ENCODE results near the gene PAX2. TPM values are rescaled to one million over a fixed set of nuclear protein-coding genes. Genes with fewer than 3 reads are reported as not detected.

PAX2 gene
- polyA plus RNA-seq, 2 donors, result not detected

GRCh38 chr10:100769481-100769880 lies 24.1 kb downstream of the PAX2 start:
- H3K36me3 ChIP-seq (ENCODE audit: control insufficient read depth in 2 of 2, insufficient read depth in 2 of 2, low read length in 1 of 2), result no peaks in the 10 kb centered on the region
- no peak overlapping the region for H3K27ac ChIP-seq (ENCODE audit: low read depth in 2 of 2, low read length in 1 of 2)
- H3K27me3 ChIP-seq (ENCODE audit: control insufficient read depth in 1 of 2, insufficient read depth in 2 of 2, low read length in 2 of 2), result no peaks in the 10 kb centered on the region
- WGBS, 2 donors, result 85 to 87% methylated on average over 2 of the region's 2 CpGs
- no peaks in the 10 kb centered on the region for H3K9me3 ChIP-seq (ENCODE audit: control insufficient read depth in 2 of 2, insufficient read depth in 1 of 2, low read depth in 1 of 2, low read length in 1 of 2)
- no peak overlapping the region for H3K4me3 ChIP-seq (ENCODE audit: low read depth in 1 of 2, low read length in 2 of 2)
- H3K4me1 ChIP-seq (ENCODE audit: control insufficient read depth in 2 of 2, insufficient read depth in 2 of 2, low read length in 1 of 2), result no peaks in the 10 kb centered on the region

GRCh38 chr10:100773646-100774045 lies 28.3 kb downstream of the PAX2 start:
- no peaks in the 10 kb centered on the region for H3K9me3 ChIP-seq (ENCODE audit: control insufficient read depth in 2 of 2, insufficient read depth in 1 of 2, low read depth in 1 of 2, low read length in 1 of 2)
- no peaks in the 10 kb centered on the region for H3K4me1 ChIP-seq (ENCODE audit: control insufficient read depth in 2 of 2, insufficient read depth in 2 of 2, low read length in 1 of 2)
- peaks cover 0 to 2% of the 10 kb centered on the region in 2 donors for H3K27me3 ChIP-seq (ENCODE audit: control insufficient read depth in 1 of 2, insufficient read depth in 2 of 2, low read length in 2 of 2)
- no peaks in the 10 kb centered on the region for H3K36me3 ChIP-seq (ENCODE audit: control insufficient read depth in 2 of 2, insufficient read depth in 2 of 2, low read length in 1 of 2)
- no peak overlapping the region for H3K4me3 ChIP-seq (ENCODE audit: low read depth in 1 of 2, low read length in 2 of 2)
- WGBS, 2 donors, result 67 to 79% methylated on average over 4 of the region's 4 CpGs
- no peak overlapping the region for H3K27ac ChIP-seq (ENCODE audit: low read depth in 2 of 2, low read length in 1 of 2)

GRCh38 chr10:100774223-100774622 lies 28.8 kb downstream of the PAX2 start:
- 77 to 82% methylated on average over 8 of the region's 8 CpGs for WGBS, 2 donors
- H3K36me3 ChIP-seq (ENCODE audit: control insufficient read depth in 2 of 2, insufficient read depth in 2 of 2, low read length in 1 of 2), result no peaks in the 10 kb centered on the region
- no peak overlapping the region for H3K4me3 ChIP-seq (ENCODE audit: low read depth in 1 of 2, low read length in 2 of 2)
- H3K27me3 ChIP-seq (ENCODE audit: control insufficient read depth in 1 of 2, insufficient read depth in 2 of 2, low read length in 2 of 2), result peaks cover 0 to 2% of the 10 kb centered on the region in 2 donors
- H3K9me3 ChIP-seq (ENCODE audit: control insufficient read depth in 2 of 2, insufficient read depth in 1 of 2, low read depth in 1 of 2, low read length in 1 of 2), result no peaks in the 10 kb centered on the region
- no peak overlapping the region for H3K27ac ChIP-seq (ENCODE audit: low read depth in 2 of 2, low read length in 1 of 2)
- no peaks in the 10 kb centered on the region for H3K4me1 ChIP-seq (ENCODE audit: control insufficient read depth in 2 of 2, insufficient read depth in 2 of 2, low read length in 1 of 2)

GRCh38 chr10:100774876-100775275 lies 29.5 kb downstream of the PAX2 start:
- Histone ChIP-seq H3K4me1 (ENCODE audit: control insufficient read depth in 2 of 2, insufficient read depth in 2 of 2, low read length in 1 of 2) (no peaks in the 10 kb centered on the region), H3K36me3 (ENCODE audit: control insufficient read depth in 2 of 2, insufficient read depth in 2 of 2, low read length in 1 of 2) (no peaks in the 10 kb centered on the region), H3K9me3 (ENCODE audit: control insufficient read depth in 2 of 2, insufficient read depth in 1 of 2, low read depth in 1 of 2, low read length in 1 of 2) (no peaks in the 10 kb centered on the region), H3K27me3 (ENCODE audit: control insufficient read depth in 1 of 2, insufficient read depth in 2 of 2, low read length in 2 of 2) (peaks cover 0 to 2% of the 10 kb centered on the region in 2 donors), H3K27ac (ENCODE audit: low read depth in 2 of 2, low read length in 1 of 2) (no peak overlapping the region), H3K4me3 (ENCODE audit: low read depth in 1 of 2, low read length in 2 of 2) (no peak overlapping the region)
- WGBS, 2 donors, result 54 to 67% methylated on average over 6 of the region's 6 CpGs

GRCh38 chr10:100775386-100775785 lies 30.0 kb downstream of the PAX2 start:
- peaks cover 0 to 2% of the 10 kb centered on the region in 2 donors for H3K9me3 ChIP-seq (ENCODE audit: control insufficient read depth in 2 of 2, insufficient read depth in 1 of 2, low read depth in 1 of 2, low read length in 1 of 2)
- no peak overlapping the region for H3K4me3 ChIP-seq (ENCODE audit: low read depth in 1 of 2, low read length in 2 of 2)
- H3K27me3 ChIP-seq (ENCODE audit: control insufficient read depth in 1 of 2, insufficient read depth in 2 of 2, low read length in 2 of 2), result peaks cover 0 to 2% of the 10 kb centered on the region in 2 donors
- 42 to 53% methylated on average over 5 of the region's 5 CpGs for WGBS, 2 donors
- H3K4me1 ChIP-seq (ENCODE audit: control insufficient read depth in 2 of 2, insufficient read depth in 2 of 2, low read length in 1 of 2), result no peaks in the 10 kb centered on the region
- no peak overlapping the region for H3K27ac ChIP-seq (ENCODE audit: low read depth in 2 of 2, low read length in 1 of 2)
- no peaks in the 10 kb centered on the region for H3K36me3 ChIP-seq (ENCODE audit: control insufficient read depth in 2 of 2, insufficient read depth in 2 of 2, low read length in 1 of 2)

- Histone ChIP-seq H3K9me3 (ENCODE audit: control insufficient read depth in 2 of 2, insufficient read depth in 1 of 2, low read depth in 1 of 2, low read length in 1 of 2) (peaks cover 0 to 2% of the 10 kb centered on the region in 2 donors), H3K27ac (ENCODE audit: low read depth in 2 of 2, low read length in 1 of 2) (no peak overlapping the region), H3K4me1 (ENCODE audit: control insufficient read depth in 2 of 2, insufficient read depth in 2 of 2, low read length in 1 of 2) (no peaks in the 10 kb centered on the region), H3K27me3 (ENCODE audit: control insufficient read depth in 1 of 2, insufficient read depth in 2 of 2, low read length in 2 of 2) (peaks cover 0 to 2% of the 10 kb centered on the region in 2 donors), H3K36me3 (ENCODE audit: control insufficient read depth in 2 of 2, insufficient read depth in 2 of 2, low read length in 1 of 2) (no peaks in the 10 kb centered on the region), H3K4me3 (ENCODE audit: low read depth in 1 of 2, low read length in 2 of 2) (no peak overlapping the region)
- WGBS, 2 donors, result 69 to 77% methylated on average over 4 of the region's 4 CpGs
Observed at GRCh38 chr10:100775871-100776270, 30.5 kb downstream of the PAX2 start.

GRCh38 chr10:100776671-100777070 lies 31.3 kb downstream of the PAX2 start:
- Histone ChIP-seq H3K36me3 (ENCODE audit: control insufficient read depth in 2 of 2, insufficient read depth in 2 of 2, low read length in 1 of 2) (no peaks in the 10 kb centered on the region), H3K4me3 (ENCODE audit: low read depth in 1 of 2, low read length in 2 of 2) (no peak overlapping the region), H3K9me3 (ENCODE audit: control insufficient read depth in 2 of 2, insufficient read depth in 1 of 2, low read depth in 1 of 2, low read length in 1 of 2) (peaks cover 0 to 2% of the 10 kb centered on the region in 2 donors), H3K4me1 (ENCODE audit: control insufficient read depth in 2 of 2, insufficient read depth in 2 of 2, low read length in 1 of 2) (no peaks in the 10 kb centered on the region), H3K27me3 (ENCODE audit: control insufficient read depth in 1 of 2, insufficient read depth in 2 of 2, low read length in 2 of 2) (peaks cover 0 to 2% of the 10 kb centered on the region in 2 donors), H3K27ac (ENCODE audit: low read depth in 2 of 2, low read length in 1 of 2) (no peak overlapping the region)
- WGBS, 2 donors, result 45 to 93% methylated on average over 1 of the region's 1 CpG

GRCh38 chr10:100779329-100779728 lies 33.9 kb downstream of the PAX2 start:
- Histone ChIP-seq H3K27ac (ENCODE audit: low read depth in 2 of 2, low read length in 1 of 2) (no peak overlapping the region), H3K4me3 (ENCODE audit: low read depth in 1 of 2, low read length in 2 of 2) (no peak overlapping the region), H3K9me3 (ENCODE audit: control insufficient read depth in 2 of 2, insufficient read depth in 1 of 2, low read depth in 1 of 2, low read length in 1 of 2) (peaks cover 0 to 2% of the 10 kb centered on the region in 2 donors), H3K36me3 (ENCODE audit: control insufficient read depth in 2 of 2, insufficient read depth in 2 of 2, low read length in 1 of 2) (no peaks in the 10 kb centered on the region), H3K27me3 (ENCODE audit: control insufficient read depth in 1 of 2, insufficient read depth in 2 of 2, low read length in 2 of 2) (peaks cover 0 to 2% of the 10 kb centered on the region in 2 donors), H3K4me1 (ENCODE audit: control insufficient read depth in 2 of 2, insufficient read depth in 2 of 2, low read length in 1 of 2) (no peaks in the 10 kb centered on the region)
- WGBS, 2 donors, result 75 to 76% methylated on average over 9 of the region's 9 CpGs

GRCh38 chr10:100780324-100780723 lies 34.9 kb downstream of the PAX2 start:
- H3K4me3 ChIP-seq (ENCODE audit: low read depth in 1 of 2, low read length in 2 of 2), result no peak overlapping the region
- H3K36me3 ChIP-seq (ENCODE audit: control insufficient read depth in 2 of 2, insufficient read depth in 2 of 2, low read length in 1 of 2), result no peaks in the 10 kb centered on the region
- peaks cover 0 to 2% of the 10 kb centered on the region in 2 donors for H3K9me3 ChIP-seq (ENCODE audit: control insufficient read depth in 2 of 2, insufficient read depth in 1 of 2, low read depth in 1 of 2, low read length in 1 of 2)
- WGBS, 2 donors, result 54 to 74% methylated on average over 2 of the region's 2 CpGs
- no peak overlapping the region for H3K27ac ChIP-seq (ENCODE audit: low read depth in 2 of 2, low read length in 1 of 2)
- H3K27me3 ChIP-seq (ENCODE audit: control insufficient read depth in 1 of 2, insufficient read depth in 2 of 2, low read length in 2 of 2), result peaks cover 0 to 2% of the 10 kb centered on the region in 2 donors
- H3K4me1 ChIP-seq (ENCODE audit: control insufficient read depth in 2 of 2, insufficient read depth in 2 of 2, low read length in 1 of 2), result no peaks in the 10 kb centered on the region

- WGBS, 2 donors, result 62 to 67% methylated on average over 11 of the region's 11 CpGs
- Histone ChIP-seq H3K9me3 (ENCODE audit: control insufficient read depth in 2 of 2, insufficient read depth in 1 of 2, low read depth in 1 of 2, low read length in 1 of 2) (peaks cover 0 to 2% of the 10 kb centered on the region in 2 donors), H3K27me3 (ENCODE audit: control insufficient read depth in 1 of 2, insufficient read depth in 2 of 2, low read length in 2 of 2) (no peaks in the 10 kb centered on the region), H3K27ac (ENCODE audit: low read depth in 2 of 2, low read length in 1 of 2) (no peak overlapping the region), H3K36me3 (ENCODE audit: control insufficient read depth in 2 of 2, insufficient read depth in 2 of 2, low read length in 1 of 2) (no peaks in the 10 kb centered on the region), H3K4me1 (ENCODE audit: control insufficient read depth in 2 of 2, insufficient read depth in 2 of 2, low read length in 1 of 2) (no peaks in the 10 kb centered on the region), H3K4me3 (ENCODE audit: low read depth in 1 of 2, low read length in 2 of 2) (no peak overlapping the region)
Observed at GRCh38 chr10:100781145-100781665, 35.8 kb downstream of the PAX2 start.
